Testis (tissue), 2 donors: ENCODE results near the gene CYTL1.

Source experiments
- POLR2A ChIP-seq: fragments of 450-650 bp; IDR thresholded peaks from one replicate; pipeline ENCODE4 v1.6.1; 2017; ENCODE audit warnings: antibody characterized with exemption, mild to moderate bottlenecking, moderate library complexity
- TF ChIP-seq, protein P1 (sequence below), 3 experiments: fragments of 450-650 bp in 2 of 3; fragments of 200-600 bp in 1 of 3; sonication (generic) in 1 of 3; IDR thresholded peaks; one replicate each; pipeline ENCODE4 v1.5.1; 2016 to 2019; ENCODE audit warnings: antibody characterized with exemption in 3 of 3, mild to moderate bottlenecking in 2 of 3, moderate library complexity in 1 of 3

DNA sequence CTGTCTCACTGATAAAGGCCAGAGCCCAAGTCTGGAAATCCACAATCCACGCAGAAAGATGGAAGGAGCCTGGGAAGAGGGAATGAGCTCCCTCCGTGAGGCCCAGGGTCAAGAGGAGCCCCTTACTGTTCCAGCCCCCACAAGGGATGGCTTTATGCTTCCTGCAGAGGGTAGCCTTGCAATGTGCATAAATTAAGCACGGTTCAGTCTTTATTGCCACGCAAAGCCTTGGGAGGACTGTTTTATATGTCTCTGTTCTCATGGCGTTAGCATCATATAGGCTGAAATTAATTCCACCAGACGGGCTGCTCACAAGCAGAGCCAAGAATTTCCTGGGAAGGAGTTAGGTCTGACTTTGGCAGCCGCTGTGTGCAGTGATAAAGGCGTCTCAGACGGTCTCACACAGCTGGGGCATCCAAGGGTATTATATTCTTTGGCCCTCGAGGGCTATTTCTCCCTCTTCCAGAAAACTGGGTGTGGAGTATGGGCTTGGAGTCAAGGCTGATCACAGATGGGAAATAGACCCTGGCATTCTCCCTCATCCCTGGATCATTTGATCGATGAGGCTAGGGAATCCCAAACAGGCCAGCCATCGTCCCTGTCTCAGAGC lies 38.5 kb downstream of the CYTL1 start:
- TF ChIP-seq, protein P1, sequence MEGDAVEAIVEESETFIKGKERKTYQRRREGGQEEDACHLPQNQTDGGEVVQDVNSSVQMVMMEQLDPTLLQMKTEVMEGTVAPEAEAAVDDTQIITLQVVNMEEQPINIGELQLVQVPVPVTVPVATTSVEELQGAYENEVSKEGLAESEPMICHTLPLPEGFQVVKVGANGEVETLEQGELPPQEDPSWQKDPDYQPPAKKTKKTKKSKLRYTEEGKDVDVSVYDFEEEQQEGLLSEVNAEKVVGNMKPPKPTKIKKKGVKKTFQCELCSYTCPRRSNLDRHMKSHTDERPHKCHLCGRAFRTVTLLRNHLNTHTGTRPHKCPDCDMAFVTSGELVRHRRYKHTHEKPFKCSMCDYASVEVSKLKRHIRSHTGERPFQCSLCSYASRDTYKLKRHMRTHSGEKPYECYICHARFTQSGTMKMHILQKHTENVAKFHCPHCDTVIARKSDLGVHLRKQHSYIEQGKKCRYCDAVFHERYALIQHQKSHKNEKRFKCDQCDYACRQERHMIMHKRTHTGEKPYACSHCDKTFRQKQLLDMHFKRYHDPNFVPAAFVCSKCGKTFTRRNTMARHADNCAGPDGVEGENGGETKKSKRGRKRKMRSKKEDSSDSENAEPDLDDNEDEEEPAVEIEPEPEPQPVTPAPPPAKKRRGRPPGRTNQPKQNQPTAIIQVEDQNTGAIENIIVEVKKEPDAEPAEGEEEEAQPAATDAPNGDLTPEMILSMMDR (IDR thresholded peaks at IDR 0.05), result no peak
- no peak for TF ChIP-seq POLR2A
